K562 (cell line): Measurements from ENCODE around the gene NPC1.

ENCODE experiments used
- CEBPB ChIP-seq: fragments of 450-650 bp; IDR thresholded peaks from 2 replicates; pipeline ENCODE4 v1.6.1; 2016; ENCODE audit warnings: missing genetic modification characterization, missing compliant biosample characterization
- TCF7L2 ChIP-seq: fragments of 150-350 bp; IDR thresholded peaks from 2 replicates; pipeline ENCODE4 v1.6.1; 2016; ENCODE audit warnings: low read depth, mild to moderate bottlenecking, low read length, moderate library complexity
- TEAD2 ChIP-seq: fragments of 450-650 bp; IDR thresholded peaks from 2 replicates; pipeline ENCODE4 v1.6.1; 2016; ENCODE audit warnings: missing genetic modification characterization, control low read depth, missing compliant biosample characterization
- YY1 ChIP-seq, 3 experiments: IDR thresholded peaks; 2 replicates each; pipeline ENCODE4 v1.6.1; 2011; ENCODE audit warnings: low read length in 2 of 3, mild to moderate bottlenecking in 2 of 3, moderate library complexity in 2 of 3, borderline replicate concordance in 1 of 3, control low read depth in 1 of 3, low read depth in 1 of 3; ENCODE audit not compliant: insufficient read depth in 3 of 3, insufficient replicate concordance in 2 of 3, control insufficient read depth in 1 of 3, insufficient read length in 1 of 3; ENCODE audit errors: extremely low read depth in 1 of 3
- ZBED1 ChIP-seq: IDR thresholded peaks from 2 replicates; pipeline ENCODE4 v1.6.1; 2014
- ZFP30 ChIP-seq: fragments of 250-450 bp; sonication (Bioruptor Pico); IDR thresholded peaks from 2 replicates; pipeline ENCODE4 v1.8.0; 2022; ENCODE audit warnings: moderate library complexity, mild to moderate bottlenecking, inconsistent platforms, borderline replicate concordance
- TF ChIP-seq, protein P1 (sequence below): fragments of 450-650 bp; conservative IDR thresholded peaks from 2 replicates; pipeline ENCODE4 v1.6.1; 2016; ENCODE audit warnings: missing genetic modification characterization, low read depth, mild to moderate bottlenecking, control low read depth, missing compliant biosample characterization
- TF ChIP-seq, protein P2 (sequence below), 2 experiments: fragments of 450-650 bp; formaldehyde crosslinking in 1 of 2; IDR thresholded peaks; 2 replicates each; pipeline versions ENCODE4 v1.4.0 to v1.6.1; 2014 to 2020; ENCODE audit warnings: mild to moderate bottlenecking in 2 of 2, borderline replicate concordance in 1 of 2, low read depth in 1 of 2
- TF ChIP-seq, protein P3 (sequence below), 2 experiments: fragments of 450-650 bp in 1 of 2; IDR thresholded peaks; 2 replicates each; pipeline ENCODE4 v1.6.1; 2011 to 2017; ENCODE audit warnings: low read depth in 2 of 2, antibody characterized with exemption in 1 of 2, borderline replicate concordance in 1 of 2, low read length in 1 of 2, mild to moderate bottlenecking in 1 of 2, mixed read lengths in 1 of 2; ENCODE audit not compliant: control insufficient read depth in 1 of 2

DNA sequence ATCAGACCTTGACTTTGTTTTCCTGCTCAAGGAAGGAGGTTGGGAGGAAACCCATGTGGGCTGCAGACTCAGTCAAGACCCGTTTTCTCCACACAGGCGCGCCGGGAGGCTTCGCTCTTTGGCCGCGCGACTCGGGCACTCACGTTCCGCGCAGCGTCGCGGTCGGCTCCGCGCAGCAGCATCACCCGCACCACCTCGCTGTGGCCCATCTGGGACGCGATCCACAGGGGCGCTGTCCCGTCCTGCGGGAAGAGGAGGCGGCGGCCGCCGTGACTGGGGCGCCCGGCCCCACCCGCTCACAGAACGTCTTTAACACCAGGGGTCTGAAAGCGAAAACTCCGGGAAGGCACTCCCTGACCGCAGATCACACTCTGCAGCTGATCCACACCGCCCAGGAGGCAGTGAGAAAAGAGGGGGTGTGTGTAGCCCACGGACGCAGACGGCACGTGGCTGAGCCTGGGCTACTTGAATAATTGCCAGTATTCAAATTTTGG is 33.1 kb upstream of the NPC1 start:
- TF ChIP-seq CEBPB (tag) = no peak
- TF ChIP-seq, protein P1, sequence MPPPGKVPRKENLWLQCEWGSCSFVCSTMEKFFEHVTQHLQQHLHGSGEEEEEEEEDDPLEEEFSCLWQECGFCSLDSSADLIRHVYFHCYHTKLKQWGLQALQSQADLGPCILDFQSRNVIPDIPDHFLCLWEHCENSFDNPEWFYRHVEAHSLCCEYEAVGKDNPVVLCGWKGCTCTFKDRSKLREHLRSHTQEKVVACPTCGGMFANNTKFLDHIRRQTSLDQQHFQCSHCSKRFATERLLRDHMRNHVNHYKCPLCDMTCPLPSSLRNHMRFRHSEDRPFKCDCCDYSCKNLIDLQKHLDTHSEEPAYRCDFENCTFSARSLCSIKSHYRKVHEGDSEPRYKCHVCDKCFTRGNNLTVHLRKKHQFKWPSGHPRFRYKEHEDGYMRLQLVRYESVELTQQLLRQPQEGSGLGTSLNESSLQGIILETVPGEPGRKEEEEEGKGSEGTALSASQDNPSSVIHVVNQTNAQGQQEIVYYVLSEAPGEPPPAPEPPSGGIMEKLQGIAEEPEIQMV (tag) = no peak
- no peak for TF ChIP-seq TCF7L2
- no peak for TF ChIP-seq TEAD2 (tag)
- no peak for TF ChIP-seq ZBED1
- TF ChIP-seq, protein P2, sequence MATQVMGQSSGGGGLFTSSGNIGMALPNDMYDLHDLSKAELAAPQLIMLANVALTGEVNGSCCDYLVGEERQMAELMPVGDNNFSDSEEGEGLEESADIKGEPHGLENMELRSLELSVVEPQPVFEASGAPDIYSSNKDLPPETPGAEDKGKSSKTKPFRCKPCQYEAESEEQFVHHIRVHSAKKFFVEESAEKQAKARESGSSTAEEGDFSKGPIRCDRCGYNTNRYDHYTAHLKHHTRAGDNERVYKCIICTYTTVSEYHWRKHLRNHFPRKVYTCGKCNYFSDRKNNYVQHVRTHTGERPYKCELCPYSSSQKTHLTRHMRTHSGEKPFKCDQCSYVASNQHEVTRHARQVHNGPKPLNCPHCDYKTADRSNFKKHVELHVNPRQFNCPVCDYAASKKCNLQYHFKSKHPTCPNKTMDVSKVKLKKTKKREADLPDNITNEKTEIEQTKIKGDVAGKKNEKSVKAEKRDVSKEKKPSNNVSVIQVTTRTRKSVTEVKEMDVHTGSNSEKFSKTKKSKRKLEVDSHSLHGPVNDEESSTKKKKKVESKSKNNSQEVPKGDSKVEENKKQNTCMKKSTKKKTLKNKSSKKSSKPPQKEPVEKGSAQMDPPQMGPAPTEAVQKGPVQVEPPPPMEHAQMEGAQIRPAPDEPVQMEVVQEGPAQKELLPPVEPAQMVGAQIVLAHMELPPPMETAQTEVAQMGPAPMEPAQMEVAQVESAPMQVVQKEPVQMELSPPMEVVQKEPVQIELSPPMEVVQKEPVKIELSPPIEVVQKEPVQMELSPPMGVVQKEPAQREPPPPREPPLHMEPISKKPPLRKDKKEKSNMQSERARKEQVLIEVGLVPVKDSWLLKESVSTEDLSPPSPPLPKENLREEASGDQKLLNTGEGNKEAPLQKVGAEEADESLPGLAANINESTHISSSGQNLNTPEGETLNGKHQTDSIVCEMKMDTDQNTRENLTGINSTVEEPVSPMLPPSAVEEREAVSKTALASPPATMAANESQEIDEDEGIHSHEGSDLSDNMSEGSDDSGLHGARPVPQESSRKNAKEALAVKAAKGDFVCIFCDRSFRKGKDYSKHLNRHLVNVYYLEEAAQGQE (IDR thresholded peaks at IDR 0.05; ENCODE audit: borderline replicate concordance) = no peak
- TF ChIP-seq, protein P2 (CRISPR knock-in tag; IDR thresholded peaks at IDR 0.05; ENCODE audit: low read depth) = no peak
- TF ChIP-seq, protein P3, sequence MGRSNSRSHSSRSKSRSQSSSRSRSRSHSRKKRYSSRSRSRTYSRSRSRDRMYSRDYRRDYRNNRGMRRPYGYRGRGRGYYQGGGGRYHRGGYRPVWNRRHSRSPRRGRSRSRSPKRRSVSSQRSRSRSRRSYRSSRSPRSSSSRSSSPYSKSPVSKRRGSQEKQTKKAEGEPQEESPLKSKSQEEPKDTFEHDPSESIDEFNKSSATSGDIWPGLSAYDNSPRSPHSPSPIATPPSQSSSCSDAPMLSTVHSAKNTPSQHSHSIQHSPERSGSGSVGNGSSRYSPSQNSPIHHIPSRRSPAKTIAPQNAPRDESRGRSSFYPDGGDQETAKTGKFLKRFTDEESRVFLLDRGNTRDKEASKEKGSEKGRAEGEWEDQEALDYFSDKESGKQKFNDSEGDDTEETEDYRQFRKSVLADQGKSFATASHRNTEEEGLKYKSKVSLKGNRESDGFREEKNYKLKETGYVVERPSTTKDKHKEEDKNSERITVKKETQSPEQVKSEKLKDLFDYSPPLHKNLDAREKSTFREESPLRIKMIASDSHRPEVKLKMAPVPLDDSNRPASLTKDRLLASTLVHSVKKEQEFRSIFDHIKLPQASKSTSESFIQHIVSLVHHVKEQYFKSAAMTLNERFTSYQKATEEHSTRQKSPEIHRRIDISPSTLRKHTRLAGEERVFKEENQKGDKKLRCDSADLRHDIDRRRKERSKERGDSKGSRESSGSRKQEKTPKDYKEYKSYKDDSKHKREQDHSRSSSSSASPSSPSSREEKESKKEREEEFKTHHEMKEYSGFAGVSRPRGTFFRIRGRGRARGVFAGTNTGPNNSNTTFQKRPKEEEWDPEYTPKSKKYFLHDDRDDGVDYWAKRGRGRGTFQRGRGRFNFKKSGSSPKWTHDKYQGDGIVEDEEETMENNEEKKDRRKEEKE (IDR thresholded peaks at IDR 0.05; ENCODE audit: borderline replicate concordance in 1 of 2, control insufficient read depth in 1 of 2, low read depth in 2 of 2, low read length in 1 of 2) = no peak
- no peak for TF ChIP-seq ZFP30
- no peak for TF ChIP-seq YY1 (IDR thresholded peaks at IDR 0.05; ENCODE audit: borderline replicate concordance in 1 of 3, control insufficient read depth in 1 of 3, extremely low read depth in 1 of 3, insufficient read depth in 3 of 3, insufficient read length in 1 of 3, insufficient replicate concordance in 2 of 3, low read depth in 1 of 3, low read length in 2 of 3)
